Stomach smooth muscle (tissue), 2 donors: ENCODE results near the gene CENPN.

Experiments used
- H3K27ac ChIP-seq: one replicate; pipeline ENCODE4 v1.7.0; 2013; ENCODE audit warnings: mild to moderate bottlenecking, low read length, inconsistent platforms
- H3K27me3 ChIP-seq, 2 donors: one replicate each; pipeline ENCODE4 v1.7.0; 2013; ENCODE audit warnings: low read length in 2 of 2; ENCODE audit not compliant: insufficient read depth in 2 of 2, control insufficient read depth in 1 of 2
- H3K36me3 ChIP-seq, 2 donors: one replicate each; pipeline ENCODE4 v1.7.0; 2013; ENCODE audit warnings: low read length in 2 of 2; ENCODE audit not compliant: control insufficient read depth in 2 of 2, insufficient read depth in 2 of 2
- H3K4me1 ChIP-seq: one replicate; pipeline ENCODE4 v1.7.0; 2013; ENCODE audit warnings: low read length; ENCODE audit not compliant: control insufficient read depth, insufficient read depth
- H3K4me3 ChIP-seq, 2 donors: one replicate each; pipeline ENCODE4 v1.7.0; 2013; ENCODE audit warnings: low read length in 2 of 2
- H3K9ac ChIP-seq, 2 donors: one replicate each; pipeline ENCODE4 v1.7.0; 2013; ENCODE audit warnings: low read length in 2 of 2, mild to moderate bottlenecking in 1 of 2
- H3K9me3 ChIP-seq, 2 donors: one replicate each; pipeline ENCODE4 v1.7.0; 2013; ENCODE audit warnings: low read length in 2 of 2; ENCODE audit not compliant: control insufficient read depth in 2 of 2
- donor health status: healthy.
- donor health status: Pancreatic carcinoma.

The CENPN gene

GRCh38 chr16:81029930-81030604 lies 23.1 kb downstream of the CENPN start:
- Histone ChIP-seq H3K4me1 (no peaks in the 10 kb centered on the region), H3K27me3 (no peaks in the 10 kb centered on the region), H3K9me3 (no peaks in the 10 kb centered on the region), H3K9ac (no peak overlapping the region), H3K27ac (no peak overlapping the region), H3K36me3 (no peaks in the 10 kb centered on the region), H3K4me3 (no peak overlapping the region)

GRCh38 chr16:81035398-81035974 lies 28.5 kb downstream of the CENPN start, which contains the start of gene ATMIN:
Gene ATMIN (plus strand): TSS chr16:81035842. CDS start chr16:81035871, 29 bp downstream.
- Histone ChIP-seq H3K9me3 (no peaks in the 10 kb centered on the region), H3K4me3 (peak within 1 kb of the TSS; percentile 27 to 82), H3K27me3 (no peaks in the 10 kb centered on the region), H3K9ac (peak within 1 kb of the TSS; percentile 34 to 80), H3K4me1 (peaks cover 17% of the 10 kb centered on the region), H3K36me3 (no peaks in the 10 kb centered on the region), H3K27ac (no peak within 1 kb of the TSS)

GRCh38 chr16:81035975-81036750 lies 29.1 kb downstream of the CENPN start:
- Histone ChIP-seq H3K9ac (peak overlapping the region; percentile 34 to 80), H3K4me3 (peak overlapping the region; percentile 27 to 82), H3K4me1 (peaks cover 17% of the 10 kb centered on the region), H3K9me3 (no peaks in the 10 kb centered on the region), H3K27me3 (no peaks in the 10 kb centered on the region), H3K36me3 (no peaks in the 10 kb centered on the region), H3K27ac (no peak overlapping the region)

GRCh38 chr16:81036751-81037350 lies 29.8 kb downstream of the CENPN start:
- Histone ChIP-seq H3K27ac (no peak overlapping the region), H3K27me3 (no peaks in the 10 kb centered on the region), H3K9ac (peak overlapping the region; percentile 34 to 80), H3K9me3 (no peaks in the 10 kb centered on the region), H3K36me3 (peaks cover 0 to 6% of the 10 kb centered on the region in 2 donors), H3K4me3 (peak overlapping the region; percentile 27 to 82), H3K4me1 (peaks cover 17% of the 10 kb centered on the region)

GRCh38 chr16:81040131-81040530 lies 33.1 kb downstream of the CENPN start:
- Histone ChIP-seq H3K4me1 (peaks cover 17% of the 10 kb centered on the region), H3K27me3 (no peaks in the 10 kb centered on the region), H3K9ac (no peak overlapping the region), H3K9me3 (no peaks in the 10 kb centered on the region), H3K36me3 (peaks cover 26 to 32% of the 10 kb centered on the region in 2 donors), H3K27ac (no peak overlapping the region), H3K4me3 (no peak overlapping the region)

GRCh38 chr16:81040842-81041241 lies 33.8 kb downstream of the CENPN start:
- Histone ChIP-seq H3K4me3 (no peak overlapping the region), H3K9me3 (no peaks in the 10 kb centered on the region), H3K4me1 (peaks cover 13% of the 10 kb centered on the region), H3K36me3 (peaks cover 33 to 38% of the 10 kb centered on the region in 2 donors), H3K27me3 (no peaks in the 10 kb centered on the region), H3K27ac (no peak overlapping the region), H3K9ac (no peak overlapping the region)

GRCh38 chr16:81041696-81042095 lies 34.7 kb downstream of the CENPN start:
- no peak overlapping the region for H3K27ac ChIP-seq
- peaks cover 33 to 38% of the 10 kb centered on the region in 2 donors for H3K36me3 ChIP-seq
- H3K27me3 ChIP-seq: no peaks in the 10 kb centered on the region

GRCh38 chr16:81042821-81043220 lies 35.8 kb downstream of the CENPN start:
- no peak overlapping the region for H3K4me3 ChIP-seq
- H3K4me1 ChIP-seq: peaks cover 2% of the 10 kb centered on the region
- no peaks in the 10 kb centered on the region for H3K9me3 ChIP-seq
- H3K36me3 ChIP-seq: peaks cover 33 to 38% of the 10 kb centered on the region in 2 donors
- H3K9ac ChIP-seq: no peak overlapping the region
- H3K27ac ChIP-seq: no peak overlapping the region
- H3K27me3 ChIP-seq: no peaks in the 10 kb centered on the region

More at GRCh38 chr16:81041696-81042095, 34.7 kb downstream of the CENPN start:
- H3K4me3 ChIP-seq: no peak overlapping the region
- no peak overlapping the region for H3K9ac ChIP-seq
- peaks cover 11% of the 10 kb centered on the region for H3K4me1 ChIP-seq
- no peaks in the 10 kb centered on the region for H3K9me3 ChIP-seq

GRCh38 chr16:81053761-81054160 lies 46.7 kb downstream of the CENPN start:
- H3K27ac ChIP-seq: no peak overlapping the region
- H3K36me3 ChIP-seq: no peaks in the 10 kb centered on the region
- H3K4me3 ChIP-seq: no peak overlapping the region
- H3K9ac ChIP-seq: no peak overlapping the region
- no peaks in the 10 kb centered on the region for H3K4me1 ChIP-seq
- no peaks in the 10 kb centered on the region for H3K9me3 ChIP-seq
- no peaks in the 10 kb centered on the region for H3K27me3 ChIP-seq

GRCh38 chr16:81060576-81061306 lies 53.7 kb downstream of the CENPN start:
- Histone ChIP-seq H3K4me3 (no peak overlapping the region), H3K9me3 (no peaks in the 10 kb centered on the region), H3K27me3 (no peaks in the 10 kb centered on the region), H3K36me3 (no peaks in the 10 kb centered on the region), H3K4me1 (no peaks in the 10 kb centered on the region), H3K9ac (no peak overlapping the region), H3K27ac (no peak overlapping the region)
